WTC11 (cell line): Measurements from ENCODE around the gene KCNK3. TPM values are rescaled to one million over a fixed set of nuclear protein-coding genes. Genes with fewer than 3 reads are reported as not detected.

Experiments
- ATAC-seq: fragments of 200-7000 bp; cut with Tn5 transposase; 2 replicates; pipeline ENCODE4 v1.10.0; 2021; ENCODE audit warnings: mild to moderate bottlenecking, moderate library complexity
- CTCF ChIA-PET: fragments of 300-600 bp; sonication (Branson Sonifier 250); formaldehyde crosslinking; loops from one replicate; lab custom pipeline; 2021; ENCODE audit warnings: antibody characterized with exemption; lab: Charles Lee
- POLR2A ChIA-PET: fragments of 350-600 bp; sonication (Branson Sonifier 250); formaldehyde crosslinking; loops from one replicate; lab custom pipeline; 2021; ENCODE audit warnings: antibody characterized with exemption; lab: Charles Lee
- DNase-seq: peaks from one replicate; pipeline ENCODE4 v3.0.0; 2021; ENCODE audit warnings: low spot score
- H3K27ac Mint-ChIP-seq: 2 replicates; pipeline ENCODE4 v1.8.0; 2021; ENCODE audit warnings: mixed read lengths
- H3K27me3 Mint-ChIP-seq: 2 replicates; pipeline ENCODE4 v1.8.0; 2021; ENCODE audit warnings: low read depth, mild to moderate bottlenecking, moderate library complexity, mixed read lengths
- H3K36me3 Mint-ChIP-seq: 2 replicates; pipeline ENCODE4 v1.8.0; 2021; ENCODE audit warnings: mixed read lengths
- H3K4me1 Mint-ChIP-seq: 2 replicates; pipeline ENCODE4 v1.8.0; 2022; ENCODE audit warnings: mixed read lengths
- H3K4me3 Mint-ChIP-seq: 2 replicates; pipeline ENCODE4 v1.8.0; 2021; ENCODE audit warnings: mild to moderate bottlenecking, moderate library complexity, mixed read lengths
- H3K9me3 Mint-ChIP-seq: 2 replicates; pipeline ENCODE4 v1.8.0; 2021; ENCODE audit warnings: mixed read lengths
- ARID4B ChIP-seq: sonication (generic); formaldehyde crosslinking; IDR thresholded peaks from 2 replicates; pipeline ENCODE4 v1.8.0; 2023; ENCODE audit warnings: missing genetic modification reagents, mild to moderate bottlenecking, borderline replicate concordance
- ATF1 ChIP-seq: sonication (generic); formaldehyde crosslinking; IDR thresholded peaks from 2 replicates; pipeline ENCODE4 v1.8.1; 2023; ENCODE audit warnings: mild to moderate bottlenecking, moderate library complexity, missing genetic modification reagents
- CREB1 ChIP-seq: sonication (generic); formaldehyde crosslinking; IDR thresholded peaks from 2 replicates; pipeline ENCODE4 v1.8.0; 2023; ENCODE audit warnings: mild to moderate bottlenecking, missing genetic modification reagents
- E2F1 ChIP-seq: sonication (generic); formaldehyde crosslinking; IDR thresholded peaks from 2 replicates; pipeline ENCODE4 v1.8.0; 2022; ENCODE audit warnings: mild to moderate bottlenecking, missing genetic modification reagents
- E2F4 ChIP-seq: sonication (generic); formaldehyde crosslinking; IDR thresholded peaks from 2 replicates; pipeline ENCODE4 v1.8.1; 2022; ENCODE audit warnings: low read depth, mild to moderate bottlenecking, moderate library complexity, missing genetic modification reagents, borderline replicate concordance
- ETV6 ChIP-seq: sonication (generic); formaldehyde crosslinking; IDR thresholded peaks from 2 replicates; pipeline ENCODE4 v1.8.1; 2022; ENCODE audit warnings: mild to moderate bottlenecking, missing genetic modification reagents
- FOXK1 ChIP-seq: sonication (generic); formaldehyde crosslinking; IDR thresholded peaks from 2 replicates; pipeline ENCODE4 v1.8.0; 2022; ENCODE audit warnings: mild to moderate bottlenecking, moderate library complexity, missing genetic modification reagents
- HMGA2 ChIP-seq: fragments of 250-450 bp; sonication (Bioruptor Pico); IDR thresholded peaks from 2 replicates; pipeline ENCODE4 v1.4.0; 2021; ENCODE audit warnings: mild to moderate bottlenecking, moderate library complexity
- IRF2 ChIP-seq: sonication (generic); formaldehyde crosslinking; IDR thresholded peaks from 2 replicates; pipeline ENCODE4 v1.8.0; 2022; ENCODE audit warnings: low read depth, missing genetic modification reagents, borderline replicate concordance
- MLX ChIP-seq: sonication (generic); formaldehyde crosslinking; IDR thresholded peaks from 2 replicates; pipeline ENCODE4 v1.8.1; 2023; ENCODE audit warnings: mild to moderate bottlenecking, missing genetic modification reagents, moderate library complexity
- NFE2L1 ChIP-seq: sonication (generic); formaldehyde crosslinking; IDR thresholded peaks from 2 replicates; pipeline ENCODE4 v1.8.1; 2023; ENCODE audit warnings: missing genetic modification reagents
- NR1H2 ChIP-seq: sonication (generic); formaldehyde crosslinking; IDR thresholded peaks from 2 replicates; pipeline ENCODE4 v1.9.0; 2021; ENCODE audit warnings: mild to moderate bottlenecking, moderate library complexity, missing genetic modification reagents
- OVOL2 ChIP-seq: fragments of 250-450 bp; sonication (Bioruptor Pico); IDR thresholded peaks from 2 replicates; pipeline ENCODE4 v1.9.0; 2021; ENCODE audit warnings: mild to moderate bottlenecking, borderline replicate concordance
- SMAD4 ChIP-seq: sonication (generic); formaldehyde crosslinking; IDR thresholded peaks from 2 replicates; pipeline ENCODE4 v1.8.0; 2022; ENCODE audit warnings: mild to moderate bottlenecking, missing genetic modification reagents
- TP53 ChIP-seq: sonication (generic); formaldehyde crosslinking; IDR thresholded peaks from 2 replicates; pipeline ENCODE4 v1.8.1; 2023; ENCODE audit warnings: mild to moderate bottlenecking, missing genetic modification reagents
- ZBTB21 ChIP-seq: sonication (generic); formaldehyde crosslinking; IDR thresholded peaks from 2 replicates; pipeline ENCODE4 v1.8.1; 2023; ENCODE audit warnings: mild to moderate bottlenecking, missing genetic modification reagents, borderline replicate concordance
- ZBTB43 ChIP-seq: sonication (generic); formaldehyde crosslinking; IDR thresholded peaks from 2 replicates; pipeline ENCODE4 v1.8.1; 2023; ENCODE audit warnings: mild to moderate bottlenecking, missing genetic modification reagents
- ZNF138 ChIP-seq: sonication (generic); formaldehyde crosslinking; conservative IDR thresholded peaks from 2 replicates; pipeline ENCODE4 v1.8.1; 2022; ENCODE audit warnings: mild to moderate bottlenecking, moderate library complexity, missing genetic modification reagents
- ZNF232 ChIP-seq: sonication (generic); formaldehyde crosslinking; IDR thresholded peaks from 2 replicates; pipeline ENCODE4 v1.8.0; 2022; ENCODE audit warnings: mild to moderate bottlenecking, missing genetic modification reagents
- ZNF396 ChIP-seq: fragments of 250-450 bp; sonication (Bioruptor Pico); IDR thresholded peaks from 2 replicates; pipeline ENCODE4 v1.8.0; 2021; ENCODE audit warnings: mild to moderate bottlenecking, moderate library complexity, borderline replicate concordance
- ZNF416 ChIP-seq: fragments of 250-450 bp; sonication (Bioruptor Pico); IDR thresholded peaks from 2 replicates; pipeline ENCODE4 v1.9.0; 2021; ENCODE audit warnings: mild to moderate bottlenecking, inconsistent platforms
- total RNA-seq: library from RNA; stranded (reverse); gene quantifications from 3 replicates; pipeline ENCODE4 v1.2.3, GENCODE V29; 2021

KCNK3 gene
- total RNA-seq, 1 experiment from 2014 or later, result 0.22 TPM

- TF ChIP-seq MLX (CRISPR knock-in tag) (no peak), ZBTB21 (CRISPR knock-in tag) (no peak)
Observed at GRCh38 chr2:26674002-26674751, 18.3 kb upstream of the KCNK3 start (continued).

GRCh38 chr2:26674771-26675170, 17.8 kb upstream of the KCNK3 start:
- DNase-seq, result no peak
- H3K9me3 Mint-ChIP-seq, result peaks cover 14% of the 10 kb centered on the region
- ChIA-PET POLR2A (no interaction called here), CTCF (interaction anchor here (0.6 to 1.3 kb wide), 3 partner anchors 25 to 342 kb away, joined by 3 to 7 read pairs (median 3); no protein-coding TSS in a partner anchor)
- no peaks in the 10 kb centered on the region for H3K36me3 Mint-ChIP-seq
- H3K27ac Mint-ChIP-seq, result no peak overlapping the region
- no peak for ATAC-seq
- 0 out of 2 replicates have a peak, but pooled peaks cover 4% of the 10 kb centered on the region for H3K4me1 Mint-ChIP-seq
- TF ChIP-seq ZBTB43 (CRISPR knock-in tag) (no peak), E2F1 (CRISPR knock-in tag) (no peak), ZNF232 (CRISPR knock-in tag) (no peak), ZNF416 (CRISPR knock-in tag) (no peak), ARID4B (no peak), ZNF138 (CRISPR knock-in tag) (no peak), FOXK1 (no peak)
- H3K4me3 Mint-ChIP-seq, result no peak overlapping the region
- no peaks in the 10 kb centered on the region; the same call in 1 of the 2 replicates for H3K27me3 Mint-ChIP-seq

- Mint-ChIP-seq H3K9me3 (peaks cover 14% of the 10 kb centered on the region), H3K4me1 (0 out of 2 replicates have a peak, but pooled peaks cover 4% of the 10 kb centered on the region), H3K27ac (no peak overlapping the region), H3K36me3 (no peaks in the 10 kb centered on the region), H3K27me3 (no peaks in the 10 kb centered on the region; the same call in 1 of the 2 replicates), H3K4me3 (no peak overlapping the region)
- ChIA-PET CTCF (interaction anchor here (0.6 to 1.3 kb wide), 3 partner anchors 9 to 60 kb away, joined by 3 read pairs; no protein-coding TSS in a partner anchor), POLR2A (no interaction called here)
- TF ChIP-seq CREB1 (CRISPR knock-in tag), result no peak
- no peak for TF ChIP-seq HMGA2 (CRISPR knock-in tag)
- TF ChIP-seq OVOL2 (CRISPR knock-in tag), result no peak
- no peak for TF ChIP-seq TP53 (CRISPR knock-in tag)
- no peak for TF ChIP-seq IRF2 (CRISPR knock-in tag)
- TF ChIP-seq E2F4, result no peak
- TF ChIP-seq SMAD4, result no peak
- TF ChIP-seq ATF1, result no peak
- no peak for TF ChIP-seq ZNF396 (CRISPR knock-in tag)
- no peak for TF ChIP-seq NR1H2 (CRISPR knock-in tag)
- no peak for TF ChIP-seq ETV6 (CRISPR knock-in tag)
- TF ChIP-seq NFE2L1, result no peak
- DNase-seq (no peak), ATAC-seq (no peak)
Observed at GRCh38 chr2:26675651-26676255, 16.8 kb upstream of the KCNK3 start.
